ENCODE data around the gene NRXN2. TPM values are rescaled to one million over a fixed set of nuclear protein-coding genes. Genes with fewer than 3 reads are reported as not detected.

Gene NRXN2
- total and polyA plus RNA-seq, 3 donors from 2014 or later: 32.6 to 46.8 (median 40.1) TPM

DNA sequence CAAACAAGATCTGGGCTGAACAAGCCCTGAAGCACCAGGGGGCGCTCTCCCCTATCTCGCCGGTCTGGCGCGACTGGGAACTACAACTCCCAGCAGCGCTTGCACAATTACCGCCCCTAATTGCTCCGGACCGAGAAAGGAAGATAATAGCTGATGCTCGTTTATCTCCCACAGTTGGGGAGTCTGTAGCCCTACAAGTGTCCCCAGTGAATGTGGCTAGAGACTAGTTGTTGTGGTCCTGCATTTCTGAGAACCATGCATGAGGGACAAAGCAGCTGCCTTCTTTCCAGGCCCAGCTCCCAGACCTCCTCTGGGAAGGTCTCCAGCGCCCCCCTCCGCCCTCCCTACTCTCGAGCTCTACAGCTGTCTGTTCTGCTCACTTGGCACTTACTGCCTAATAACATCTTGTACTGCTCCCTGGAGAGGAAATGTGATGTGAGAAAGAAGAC lies 34.4 kb downstream of the NRXN2 start:
- WGBS, 2 donors: 0 to 1% methylated on average over 6 to 13 of the region's 13 CpGs
- no peaks in the 10 kb centered on the region for H3K9me3 ChIP-seq
- H3K36me3 ChIP-seq (ENCODE audit: low read depth, missing control alignments): no peaks in the 10 kb centered on the region
- H3K4me3 ChIP-seq: peak overlapping the region; percentile 32 to 47
- peaks cover 26% of the 10 kb centered on the region for H3K4me1 ChIP-seq
- no peaks in the 10 kb centered on the region for H3K27me3 ChIP-seq
- intact Hi-C loops (cut with DNase I; ENCODE audit: low total_unique reads): no loop called here
- peak; percentile 93 for DNase-seq
- peak overlapping the region; percentile 80 to 90 for H3K27ac ChIP-seq
- no peak for TF ChIP-seq POLR2A (IDR thresholded peaks at IDR 0.05)
- TF ChIP-seq, protein P1, sequence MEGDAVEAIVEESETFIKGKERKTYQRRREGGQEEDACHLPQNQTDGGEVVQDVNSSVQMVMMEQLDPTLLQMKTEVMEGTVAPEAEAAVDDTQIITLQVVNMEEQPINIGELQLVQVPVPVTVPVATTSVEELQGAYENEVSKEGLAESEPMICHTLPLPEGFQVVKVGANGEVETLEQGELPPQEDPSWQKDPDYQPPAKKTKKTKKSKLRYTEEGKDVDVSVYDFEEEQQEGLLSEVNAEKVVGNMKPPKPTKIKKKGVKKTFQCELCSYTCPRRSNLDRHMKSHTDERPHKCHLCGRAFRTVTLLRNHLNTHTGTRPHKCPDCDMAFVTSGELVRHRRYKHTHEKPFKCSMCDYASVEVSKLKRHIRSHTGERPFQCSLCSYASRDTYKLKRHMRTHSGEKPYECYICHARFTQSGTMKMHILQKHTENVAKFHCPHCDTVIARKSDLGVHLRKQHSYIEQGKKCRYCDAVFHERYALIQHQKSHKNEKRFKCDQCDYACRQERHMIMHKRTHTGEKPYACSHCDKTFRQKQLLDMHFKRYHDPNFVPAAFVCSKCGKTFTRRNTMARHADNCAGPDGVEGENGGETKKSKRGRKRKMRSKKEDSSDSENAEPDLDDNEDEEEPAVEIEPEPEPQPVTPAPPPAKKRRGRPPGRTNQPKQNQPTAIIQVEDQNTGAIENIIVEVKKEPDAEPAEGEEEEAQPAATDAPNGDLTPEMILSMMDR (IDR thresholded peaks at IDR 0.05): peak; percentile 87 to 95 (median 93)

DNA sequence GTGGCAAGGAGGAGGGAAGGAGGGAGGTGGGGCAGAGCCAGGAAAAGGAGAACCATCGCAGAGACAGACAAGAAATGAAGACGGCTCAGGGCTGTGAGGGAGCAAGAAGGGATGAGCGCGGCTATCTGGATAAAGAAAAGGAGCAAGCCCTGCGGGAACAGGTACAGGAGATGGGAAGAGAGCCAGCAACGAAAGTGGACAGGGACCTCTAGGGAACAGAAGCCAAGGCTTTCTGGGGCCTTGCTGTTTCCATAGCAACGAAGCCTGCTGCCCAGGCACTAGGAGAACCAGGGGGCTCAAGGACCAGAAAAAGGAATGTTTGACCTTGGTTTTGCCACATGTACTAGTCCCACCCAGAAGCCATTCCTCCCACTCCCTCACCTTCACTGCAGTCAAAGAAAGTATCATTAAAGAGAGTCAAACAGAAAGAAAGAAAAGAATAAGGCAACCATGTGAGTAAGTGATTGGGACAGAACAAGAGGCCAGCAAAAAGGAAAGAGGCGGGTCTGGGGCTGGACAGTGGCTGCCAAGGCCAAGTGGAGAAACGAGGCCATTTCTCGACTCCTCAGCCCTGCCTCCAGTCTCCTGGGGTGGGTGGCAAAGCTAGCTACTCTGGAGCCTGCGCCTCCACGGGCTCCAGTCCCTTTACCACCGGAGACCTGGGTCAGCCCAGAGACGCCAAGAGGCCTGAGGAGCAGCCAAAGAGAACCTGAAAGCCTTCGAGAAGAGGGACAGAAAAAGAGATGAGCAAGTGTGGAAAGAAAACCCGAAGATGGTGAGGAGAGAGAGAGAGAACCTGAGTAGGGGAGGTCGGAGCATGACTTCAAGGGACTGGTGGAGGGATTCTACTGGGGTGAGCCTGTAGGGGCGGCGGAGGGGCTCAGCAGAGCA lies 35.1 kb downstream of the NRXN2 start:
- WGBS, 2 donors: 20 to 31% methylated on average over 19 of the region's 19 CpGs
- TF ChIP-seq POLR2A (IDR thresholded peaks at IDR 0.05): no peak
- TF ChIP-seq, protein P1 (IDR thresholded peaks at IDR 0.05): no peak
- Histone ChIP-seq H3K4me1 (peaks cover 26% of the 10 kb centered on the region), H3K4me3 (peak overlapping the region in 1 of 2 donors; percentile 47), H3K9me3 (no peaks in the 10 kb centered on the region), H3K27me3 (no peaks in the 10 kb centered on the region), H3K27ac (peak overlapping the region; percentile 80 to 90), H3K36me3 (ENCODE audit: low read depth, missing control alignments) (no peaks in the 10 kb centered on the region)
- intact Hi-C loops (cut with DNase I; ENCODE audit: low total_unique reads): no loop called here
- peak; percentile 37 for DNase-seq

DNA sequence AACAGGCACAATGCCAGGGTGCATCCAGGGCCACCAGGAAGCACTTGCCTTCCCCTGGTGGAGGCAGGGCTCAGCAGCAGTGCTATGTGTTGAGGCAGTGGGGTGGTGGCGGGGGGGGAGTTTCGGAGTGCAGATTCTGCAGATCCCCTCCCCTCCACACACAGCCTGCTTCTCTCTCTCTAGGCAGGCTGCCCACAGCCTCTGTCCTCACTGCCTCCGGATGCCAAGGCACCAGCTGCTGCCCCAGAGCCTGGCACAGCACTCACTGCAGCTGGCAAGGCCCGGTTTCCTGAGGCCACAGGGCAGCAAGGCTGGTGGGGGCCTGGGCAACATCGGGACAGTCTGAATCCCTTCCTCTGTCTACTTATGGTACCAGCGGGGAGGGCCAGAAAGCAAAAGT lies 35.8 kb downstream of the NRXN2 start:
- Histone ChIP-seq H3K9me3 (no peaks in the 10 kb centered on the region), H3K36me3 (ENCODE audit: low read depth, missing control alignments) (no peaks in the 10 kb centered on the region), H3K4me3 (no peak overlapping the region), H3K27me3 (no peaks in the 10 kb centered on the region), H3K27ac (peak overlapping the region in 1 of 2 donors; percentile 90), H3K4me1 (peaks cover 26% of the 10 kb centered on the region)
- intact Hi-C loops (cut with DNase I; ENCODE audit: low total_unique reads): no loop called here
- DNase-seq: peak; percentile 27
- TF ChIP-seq POLR2A (IDR thresholded peaks at IDR 0.05): no peak
- TF ChIP-seq, protein P1 (IDR thresholded peaks at IDR 0.05): no peak
- 51 to 65% methylated on average over 2 to 6 of the region's 6 CpGs for WGBS, 2 donors

DNA sequence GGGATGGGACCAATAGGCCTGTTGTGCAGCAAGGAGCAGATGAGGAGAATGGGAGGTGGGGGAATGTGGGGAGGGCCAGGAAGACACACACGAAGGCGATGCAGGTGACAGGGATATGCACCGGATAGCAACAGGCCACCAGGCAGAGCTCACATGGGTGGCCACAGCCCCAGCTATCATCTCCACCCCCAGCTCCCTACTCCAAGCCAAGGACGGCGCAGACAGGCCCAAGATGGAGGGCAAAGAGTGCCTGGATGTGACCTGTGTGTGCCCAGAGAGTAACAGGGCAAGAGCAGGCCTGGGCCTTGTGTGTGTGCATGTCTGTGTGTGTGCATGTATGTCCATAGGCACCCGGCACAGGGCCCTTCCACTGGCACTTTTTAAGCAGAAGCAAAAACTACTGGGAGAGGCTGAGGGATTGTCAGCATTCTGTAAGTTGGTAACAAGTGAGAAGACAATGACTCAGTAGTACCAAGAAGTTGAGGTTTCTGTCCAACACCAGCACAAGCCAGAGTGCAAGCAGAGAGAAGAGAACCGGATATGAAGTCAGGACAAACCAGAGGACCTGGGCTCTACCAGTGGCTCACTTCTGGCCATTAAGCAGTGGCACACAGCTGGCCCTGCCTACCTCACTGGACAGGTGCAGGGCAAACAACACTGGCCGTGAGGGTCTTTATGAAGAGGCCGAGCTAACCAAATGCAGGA lies 36.4 kb downstream of the NRXN2 start:
- TF ChIP-seq, protein P1 (IDR thresholded peaks at IDR 0.05): no peak
- TF ChIP-seq POLR2A (IDR thresholded peaks at IDR 0.05): no peak
- Histone ChIP-seq H3K27me3 (no peaks in the 10 kb centered on the region), H3K27ac (no peak overlapping the region), H3K4me1 (peaks cover 26% of the 10 kb centered on the region), H3K9me3 (no peaks in the 10 kb centered on the region), H3K36me3 (ENCODE audit: low read depth, missing control alignments) (no peaks in the 10 kb centered on the region), H3K4me3 (no peak overlapping the region)
- intact Hi-C loops (cut with DNase I; ENCODE audit: low total_unique reads): no loop called here
- DNase-seq: no peak
- 92 to 94% methylated on average over 9 of the region's 9 CpGs for WGBS, 2 donors
